GM12874 (cell line): Measurements from ENCODE around the gene EXOSC3.

Source experiments
- CTCF ChIP-seq: IDR thresholded peaks from 2 replicates; pipeline ENCODE4 v1.5.1; 2011; ENCODE audit warnings: low read depth, mild to moderate bottlenecking, control low read depth, low read length, moderate library complexity; ENCODE audit not compliant: insufficient read depth

EXOSC3 gene

GRCh38 chr9:37801959-37802711 is 17.3 kb upstream of the EXOSC3 start:
- no peak for TF ChIP-seq CTCF

GRCh38 chr9:37801287-37801850 is 16.5 kb upstream of the EXOSC3 start:
- no peak for TF ChIP-seq CTCF

- TF ChIP-seq CTCF = no peak
Measured at GRCh38 chr9:37800631-37801286, 15.9 kb upstream of the EXOSC3 start, which contains the start of gene DCAF10. Gene DCAF10 (plus strand): TSS chr9:37800797. CDS start chr9:37800867, 70 bp downstream.

DNA sequence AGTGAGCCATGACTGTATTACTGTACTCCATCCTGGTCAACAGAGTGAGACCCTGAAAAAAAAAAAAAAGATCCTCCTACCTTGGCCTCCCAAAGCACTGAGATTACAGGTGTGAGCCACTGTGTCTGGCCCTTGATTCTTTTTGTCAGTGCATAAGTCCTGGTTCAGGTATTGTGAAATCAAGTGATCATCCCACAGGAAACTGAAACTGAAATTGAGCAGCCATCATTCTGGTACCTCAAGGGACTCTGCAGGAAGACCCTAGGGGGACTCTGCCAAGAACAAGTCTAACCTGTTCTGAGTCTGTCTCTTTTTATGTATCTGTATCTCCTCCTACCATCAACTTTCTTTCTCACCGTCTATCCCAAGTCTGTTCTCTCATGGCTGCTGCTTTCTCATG is 13.8 kb upstream of the EXOSC3 start:
- TF ChIP-seq CTCF = no peak

- no peak for TF ChIP-seq CTCF
Measured at GRCh38 chr9:37796232-37796631, 11.4 kb upstream of the EXOSC3 start.

DNA sequence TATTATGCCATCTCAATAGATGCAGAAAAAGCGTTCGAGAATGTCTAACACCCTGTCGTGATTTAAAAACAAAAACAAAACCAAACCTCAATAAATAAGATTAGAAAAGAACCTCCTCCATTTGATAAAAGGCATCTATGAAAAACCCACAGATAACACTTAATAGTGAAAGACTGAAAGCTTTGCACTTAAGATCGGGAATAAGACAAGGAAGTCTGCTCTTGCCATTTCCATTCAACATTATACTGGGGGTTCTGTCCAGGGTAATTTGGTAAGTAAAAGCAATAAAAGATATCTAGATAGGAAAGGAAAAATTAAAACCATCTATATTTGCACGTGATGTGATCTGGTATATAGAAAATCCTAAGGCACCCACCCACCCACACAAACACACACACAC is 7.3 kb upstream of the EXOSC3 start:
- no peak for TF ChIP-seq CTCF

GRCh38 chr9:37790096-37790495 is 5.2 kb upstream of the EXOSC3 start:
- TF ChIP-seq CTCF = no peak
